AG20443 (cell line): Measurements from ENCODE around the gene OXNAD1.

Experiments
- DNase-seq: peaks from one replicate; pipeline ENCODE4 v3.0.0; 2012; ENCODE audit warnings: low spot score, mixed read lengths

The OXNAD1 gene

DNA sequence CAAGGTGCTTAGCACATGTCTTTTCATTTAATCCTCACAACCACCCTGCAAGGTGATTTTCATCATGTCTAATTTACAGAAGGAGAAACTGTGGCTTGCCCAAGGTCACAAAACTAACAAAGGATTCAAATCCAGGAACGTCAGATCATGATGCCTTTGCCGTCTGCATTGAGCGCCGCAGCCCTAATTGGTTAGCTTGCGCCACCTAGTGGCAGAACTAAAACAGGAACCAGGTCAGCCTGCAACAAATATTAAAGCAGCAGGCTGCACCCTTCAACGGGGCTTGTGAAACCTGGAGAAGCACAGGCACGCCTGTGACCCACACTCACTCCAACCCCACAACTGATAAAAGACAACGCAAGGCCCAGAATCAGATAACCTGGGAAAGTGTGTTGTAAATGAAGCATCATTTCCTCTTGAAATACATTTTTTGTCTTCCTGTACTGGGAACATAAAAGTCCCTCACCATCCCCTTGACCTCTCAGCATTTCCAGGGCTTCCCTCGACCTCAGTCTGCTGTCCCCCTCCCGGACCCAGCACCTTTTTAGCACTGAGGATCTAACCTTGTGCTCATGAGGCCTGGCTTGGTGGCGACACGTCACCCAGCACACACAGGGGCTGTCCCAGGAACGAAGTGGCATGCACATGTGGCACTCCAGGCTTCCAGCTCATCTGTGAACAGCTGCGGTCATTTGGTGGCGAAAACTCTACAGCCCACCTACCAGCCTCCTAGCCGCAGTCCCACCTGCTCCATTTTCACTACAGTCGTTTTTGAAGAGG is 17.5 kb upstream of the OXNAD1 start:
- peak; percentile 85 for DNase-seq

DNA sequence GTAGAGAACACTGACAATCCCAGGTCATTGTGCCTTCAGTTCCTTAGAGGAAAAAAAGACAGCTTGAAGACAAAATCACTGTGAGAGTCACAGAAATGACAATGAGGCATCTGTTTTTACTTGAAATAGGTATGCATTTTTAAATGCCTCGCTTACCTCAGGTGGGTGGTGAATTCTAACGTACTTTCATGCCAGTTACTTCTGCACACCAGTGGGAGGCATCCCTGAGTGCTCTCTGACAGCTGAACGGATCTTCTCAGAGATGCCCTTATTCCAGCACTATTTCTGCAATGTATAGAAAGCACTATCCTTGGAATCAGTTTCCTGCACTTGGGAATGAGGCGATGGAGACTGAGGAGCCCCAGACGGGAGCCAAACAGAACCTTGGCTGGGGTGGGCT is 16.5 kb upstream of the OXNAD1 start:
- DNase-seq, result no peak

DNA sequence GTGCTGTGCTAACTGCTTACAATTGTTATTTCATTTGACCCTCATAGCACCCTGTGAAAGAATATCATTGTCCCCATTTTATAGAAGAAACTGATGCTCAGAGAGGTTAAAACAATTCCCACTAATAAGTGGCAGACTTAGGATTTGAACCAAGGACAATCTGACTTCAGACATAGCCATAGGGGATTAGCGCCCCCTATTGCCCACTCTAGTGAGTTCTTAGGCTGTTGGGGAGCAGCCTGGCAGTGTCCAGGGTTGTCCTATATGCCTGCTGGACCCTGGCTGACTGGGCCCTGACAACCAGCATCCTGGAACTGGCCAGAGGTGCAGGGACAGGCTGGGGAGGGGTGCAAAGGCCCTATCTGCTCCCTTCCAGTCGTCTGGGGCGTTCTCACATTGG is 15.7 kb upstream of the OXNAD1 start:
- peak; percentile 51 for DNase-seq

GRCh38 chr3:16249886-16250285 is 15.1 kb upstream of the OXNAD1 start:
- DNase-seq, result no peak

GRCh38 chr3:16251316-16252085 is 13.5 kb upstream of the OXNAD1 start:
- no peak for DNase-seq

DNA sequence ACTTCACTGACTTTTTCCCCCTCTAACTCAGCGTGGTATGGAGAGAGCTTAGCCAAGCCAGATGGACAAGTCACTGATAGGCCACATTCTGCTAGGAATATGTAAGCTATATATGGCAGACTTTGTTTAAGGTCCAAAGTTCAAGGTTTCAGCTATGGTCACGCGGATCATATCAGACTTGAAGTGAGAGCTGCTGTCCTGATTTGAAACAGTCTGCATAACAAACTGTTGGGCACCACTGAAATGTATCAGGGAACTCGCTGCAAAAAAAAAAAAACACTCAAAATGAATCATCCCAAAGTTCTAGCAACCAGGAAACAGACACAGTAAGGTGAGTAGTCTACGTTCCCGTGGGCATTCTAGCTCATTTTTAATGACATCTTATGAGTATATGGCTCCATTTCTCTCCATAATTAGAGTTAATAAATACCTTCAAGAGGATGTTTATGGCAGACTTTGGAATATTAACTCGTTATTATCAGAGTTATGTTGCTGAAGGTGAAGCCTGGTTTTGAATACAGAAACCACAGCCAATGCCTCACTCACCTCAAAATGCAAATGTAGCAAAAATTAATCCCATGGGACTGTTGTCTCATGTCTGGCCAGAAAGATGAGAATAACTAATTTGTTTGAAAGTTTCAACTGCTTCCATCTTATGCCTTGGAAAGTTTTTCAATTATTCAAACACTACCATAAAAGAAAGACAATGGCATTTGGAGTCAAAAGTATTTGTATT is 12.6 kb upstream of the OXNAD1 start:
- DNase-seq, result no peak

- DNase-seq, result no peak
These were observed 12.0 kb upstream of the OXNAD1 start for GRCh38 chr3:16252988-16253387.

DNA sequence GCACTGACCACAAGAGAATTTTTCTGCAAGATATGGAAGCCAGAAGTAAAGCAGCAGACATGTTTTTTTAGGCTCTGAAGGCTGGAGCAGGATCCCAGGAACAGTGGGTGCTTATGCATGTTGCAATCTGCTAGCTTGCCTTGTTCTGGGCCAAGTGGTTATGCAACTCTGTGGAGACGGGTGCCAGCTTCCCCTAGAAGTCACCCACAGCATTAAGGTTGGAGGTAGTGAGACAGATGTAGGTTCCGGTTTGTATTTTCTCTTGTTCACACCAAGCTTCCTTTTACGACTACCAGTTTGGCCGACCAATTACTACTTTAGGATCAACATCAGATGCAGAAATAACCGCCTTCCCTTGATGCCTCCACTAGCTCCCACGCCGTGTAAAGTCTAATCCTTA is 11.4 kb upstream of the OXNAD1 start:
- DNase-seq, result no peak

GRCh38 chr3:16254916-16255315 is 10.1 kb upstream of the OXNAD1 start:
- DNase-seq, result no peak

DNA sequence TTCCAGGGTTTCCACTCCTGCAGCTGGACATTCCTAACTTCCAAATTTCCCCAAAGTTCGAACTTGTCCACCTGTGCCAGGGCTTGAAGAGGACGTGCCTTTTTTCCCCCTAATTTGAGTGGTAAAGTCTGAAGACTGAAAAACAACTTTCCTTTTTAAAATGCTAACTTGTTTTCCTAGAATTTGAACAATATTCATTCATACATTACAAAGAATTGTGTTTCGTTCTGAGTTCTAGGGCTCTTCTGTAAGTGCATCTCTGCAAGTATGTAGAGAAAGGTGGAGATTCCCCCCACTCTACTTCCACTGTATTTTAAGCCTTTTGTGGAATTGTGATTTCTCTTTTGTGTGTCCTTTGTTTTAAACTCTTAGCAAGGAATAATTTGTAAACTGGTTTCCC is 9.7 kb upstream of the OXNAD1 start:
- DNase-seq, result no peak

- no peak for DNase-seq
These were observed 9.3 kb upstream of the OXNAD1 start for GRCh38 chr3:16255726-16256125.

DNA sequence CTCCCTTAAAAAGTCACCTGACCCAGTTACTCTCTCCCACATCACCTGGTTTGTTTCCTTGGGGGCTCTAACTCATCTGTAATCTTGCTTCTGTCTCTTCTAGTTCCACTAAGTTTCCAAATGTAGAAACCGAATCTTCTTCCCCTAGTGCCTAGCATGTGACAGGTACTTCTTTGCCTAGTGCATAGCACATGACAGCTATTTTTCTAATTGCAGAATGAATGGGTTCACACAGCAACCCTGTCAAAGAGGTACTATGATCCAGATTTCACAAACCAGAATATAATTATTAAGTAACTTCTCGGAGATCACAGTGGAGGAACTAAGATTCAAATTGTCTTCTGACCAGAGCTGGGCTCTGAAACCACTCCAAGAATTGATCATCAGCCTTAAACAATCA is 7.7 kb upstream of the OXNAD1 start:
- DNase-seq, result no peak

- no peak for DNase-seq
These were observed 6.8 kb upstream of the OXNAD1 start for GRCh38 chr3:16258177-16258576.

- DNase-seq, result no peak
These were observed 6.1 kb upstream of the OXNAD1 start for GRCh38 chr3:16258866-16259265.

DNA sequence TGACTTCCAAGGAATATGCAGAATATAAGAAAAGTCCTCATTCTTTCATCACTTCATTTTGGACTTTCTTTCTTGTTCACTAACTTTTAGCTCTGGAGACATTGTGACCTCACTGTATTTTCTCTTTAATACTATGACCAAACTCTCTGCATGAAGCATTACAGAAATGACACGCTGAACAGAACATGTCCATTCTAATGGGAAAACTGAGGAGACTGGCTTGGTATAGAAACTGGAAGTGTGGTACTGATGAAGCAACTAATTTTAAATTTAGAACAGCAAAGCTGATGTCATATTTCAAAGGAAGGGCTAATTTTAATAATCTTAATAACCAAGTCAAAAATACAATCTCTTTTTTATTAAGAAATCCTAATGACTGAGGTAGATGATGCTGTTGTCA is 5.0 kb upstream of the OXNAD1 start:
- DNase-seq, result no peak

- no peak for DNase-seq
These were observed 2.8 kb upstream of the OXNAD1 start for GRCh38 chr3:16262174-16262573.

- no peak for DNase-seq
These were observed 771 bp upstream of the OXNAD1 start for GRCh38 chr3:16264174-16264707.

DNA sequence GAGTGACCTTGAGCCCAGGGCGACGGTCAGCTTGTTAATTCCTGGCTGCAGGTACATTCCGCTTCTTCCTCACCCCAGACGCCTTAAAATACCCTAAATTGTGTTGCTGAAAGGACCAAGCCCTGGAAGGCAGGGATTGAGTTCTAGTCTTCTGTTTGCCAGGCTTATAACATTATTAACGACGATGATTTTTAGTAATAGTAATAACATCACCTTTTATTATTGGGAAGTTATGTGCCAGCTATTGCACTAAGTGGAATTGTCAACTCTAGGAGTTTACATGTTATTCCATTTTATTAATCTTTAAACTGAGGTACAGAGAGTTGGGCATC is 409 bp downstream of the OXNAD1 start:
- no peak for DNase-seq

GRCh38 chr3:16266714-16267113 is 1.7 kb downstream of the OXNAD1 start:
- DNase-seq, result no peak

DNA sequence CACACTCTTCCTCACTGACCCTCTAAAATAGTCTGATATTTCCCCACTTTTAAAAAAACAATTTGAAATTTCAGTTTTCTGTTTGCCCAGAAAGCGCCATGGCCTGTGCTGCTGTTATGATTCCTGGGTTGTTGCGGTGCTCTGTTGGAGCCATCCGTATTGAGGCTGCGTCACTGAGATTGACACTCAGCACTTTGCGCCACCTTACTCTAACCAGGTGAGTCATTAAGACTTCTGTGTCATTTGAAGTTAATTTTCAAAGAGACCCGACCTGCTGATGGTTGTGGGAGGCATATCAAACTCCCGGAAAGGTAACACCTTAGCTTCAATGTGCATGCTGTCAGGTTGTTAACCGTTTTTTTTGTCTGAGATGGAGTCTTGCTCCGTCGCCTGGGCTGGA is 5.8 kb downstream of the OXNAD1 start:
- no peak for DNase-seq

- DNase-seq, result no peak
These were observed 7.6 kb downstream of the OXNAD1 start for GRCh38 chr3:16272588-16272987.

GRCh38 chr3:16273867-16274266 is 8.9 kb downstream of the OXNAD1 start:
- no peak for DNase-seq

DNA sequence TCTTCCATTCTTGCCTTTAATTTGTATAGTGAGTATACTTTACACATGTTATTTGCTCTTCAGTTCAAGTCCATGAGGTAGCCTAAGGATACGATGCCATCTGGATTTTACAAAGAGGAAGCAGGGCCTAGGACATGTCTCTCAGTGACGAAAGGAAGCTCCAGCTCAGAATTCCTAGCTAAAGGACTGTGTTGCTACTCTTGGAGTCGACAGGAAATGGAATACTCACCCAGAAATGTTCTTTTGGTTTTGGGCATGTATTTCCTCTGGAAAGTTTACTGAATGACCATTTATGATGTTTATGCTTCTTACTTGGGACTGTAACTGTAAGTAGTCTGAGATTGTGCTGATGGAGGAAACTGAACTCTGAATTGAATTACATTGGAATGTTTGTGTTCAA is 12.5 kb downstream of the OXNAD1 start:
- DNase-seq, result no peak
